ENCODE measurements around the gene CHRNA4. TPM values are rescaled to one million over a fixed set of nuclear protein-coding genes. Genes with fewer than 3 reads are reported as not detected.

CHRNA4 gene
- total and polyA plus RNA-seq, 2 of the 4 experiments (the other 2 are of a cell fraction) = not detected

DNA sequence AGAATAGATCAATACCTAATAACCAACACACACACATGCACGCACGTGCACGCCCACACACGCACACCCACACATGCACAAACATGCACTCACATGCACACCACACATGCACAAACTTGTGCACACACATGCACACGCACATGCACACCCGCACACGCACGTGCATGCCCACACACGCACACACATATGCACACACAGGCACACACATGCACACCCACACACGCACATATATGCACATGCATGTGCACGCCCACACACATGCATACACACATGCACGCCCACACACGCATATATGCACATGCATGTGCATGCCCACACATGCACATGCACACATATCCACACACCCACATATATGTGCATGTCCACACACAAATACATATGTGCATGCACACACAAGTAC lies 26.2 kb upstream of the CHRNA4 start:
- ChIA-PET POLR2A (ENCODE audit: unreplicated experiment) (no interaction called here), CTCF (no interaction called here)
- no peak for TF ChIP-seq CEBPB (IDR thresholded peaks at IDR 0.05; ENCODE audit: low read depth, low read length)
- no peak for TF ChIP-seq CHD1 (IDR thresholded peaks at IDR 0.05; ENCODE audit: low read depth, low read length)
- no peak for TF ChIP-seq MAZ (IDR thresholded peaks at IDR 0.05; ENCODE audit: borderline replicate concordance, low read depth, low read length)
- no peak for TF ChIP-seq NFE2L2 (IDR thresholded peaks at IDR 0.05; ENCODE audit: low read depth, low read length)
- TF ChIP-seq RAD21 (IDR thresholded peaks at IDR 0.05; ENCODE audit: low read length) = no peak
- H3K27me3 ChIP-seq (ENCODE audit: control insufficient read depth, insufficient read depth, low read length) = no peaks in the 10 kb centered on the region; the same call in 1 of the 2 replicates
- no peak overlapping the region for H3K27ac ChIP-seq (ENCODE audit: insufficient read depth, low read length)
- no peak overlapping the region for H4K91ac ChIP-seq (ENCODE audit: insufficient read depth, low read depth, low read length)
- no peak overlapping the region for H4K5ac ChIP-seq (ENCODE audit: low read depth, low read length)
- no peaks in the 10 kb centered on the region for H3K79me1 ChIP-seq (ENCODE audit: low read depth in 1 of 2, low read length in 2 of 2)
- intact Hi-C loops (cut with micrococcal nuclease) = no loop called here
- no TSS peak for BruUV-seq (replicated peaks)
- ATAC-seq (ENCODE audit: low read depth) (no peak), DNase-seq (no peak)
- no peak overlapping the region for H3K4ac ChIP-seq (ENCODE audit: low read depth, low read length)
- H2AFZ ChIP-seq (replicated peaks; ENCODE audit: low read length, poor library complexity) = no peak overlapping the region
- H3K9me1 ChIP-seq (ENCODE audit: insufficient read depth, low read length) = no peaks in the 10 kb centered on the region
- H2BK120ac ChIP-seq (ENCODE audit: low read depth, low read length) = no peak overlapping the region
- H3K4me1 ChIP-seq (ENCODE audit: control insufficient read depth, insufficient read depth, low read length) = no peaks in the 10 kb centered on the region
- WGBS, 2 experiments (ENCODE audit: extremely low coverage in 2 of 2, insufficient read length in 1 of 2) = 88% methylated on average over 8 of the region's 13 CpGs; no CpG with 5 or more reads in 1 of the 2 experiments
- no peak overlapping the region for H2AK5ac ChIP-seq (ENCODE audit: low read depth, low read length)
- peaks cover 14% of the 10 kb centered on the region for H3K9me3 ChIP-seq (ENCODE audit: control insufficient read depth, insufficient read depth, low read length)
- H3K23ac ChIP-seq (ENCODE audit: low read depth, low read length) = no peak overlapping the region
- dilution Hi-C loops (cut with HindIII; ENCODE audit: low sequenced_read_pairs, unreplicated experiment) = no loop called here
- no peak overlapping the region for H2BK15ac ChIP-seq (ENCODE audit: low read depth, low read length)
- H3K9ac ChIP-seq (ENCODE audit: low read depth, low read length) = no peak overlapping the region
- H3K14ac ChIP-seq (replicated peaks; ENCODE audit: low read depth, low read length) = no peak overlapping the region
- H2BK5ac ChIP-seq (ENCODE audit: low read depth, low read length, poor library complexity, severe bottlenecking) = no peak overlapping the region
- no peaks in the 10 kb centered on the region for H3K36me3 ChIP-seq (ENCODE audit: control insufficient read depth, insufficient read depth, low read length)
- no peaks in the 10 kb centered on the region for H4K20me1 ChIP-seq (ENCODE audit: insufficient read depth, low read length)
- H3K18ac ChIP-seq (ENCODE audit: low read depth, low read length) = no peak overlapping the region
- in situ Hi-C loops (cut with MboI; ENCODE audit: low sequenced_read_pairs) = no loop called here
- no peak overlapping the region for H3K4me3 ChIP-seq (ENCODE audit: insufficient read depth, low read depth, low read length)
- no peak overlapping the region for H3K56ac ChIP-seq (ENCODE audit: extremely low read depth, insufficient read depth, low read length)
- no peak overlapping the region for H4K8ac ChIP-seq (ENCODE audit: low read depth in 2 of 2, low read length in 2 of 2)
- no peak overlapping the region for H2AK9ac ChIP-seq (replicated peaks; ENCODE audit: low read depth, low read length, poor library complexity)
- H3K4me2 ChIP-seq (ENCODE audit: low read depth, low read length) = no peak overlapping the region
- no peak overlapping the region for H2BK20ac ChIP-seq (ENCODE audit: low read depth, low read length)
